HEK293 (cell line): ENCODE data around the gene RASSF3.

ENCODE experiments used
- CTCF ChIA-PET: fragments of 350-600 bp; formaldehyde crosslinking; extraction: SDS; loops from one replicate; lab custom pipeline; 2021; ENCODE audit warnings: antibody characterized with exemption; lab: Yijun Ruan, JAX
- POLR2A ChIA-PET: fragments of 300-600 bp; formaldehyde crosslinking; extraction: SDS; loops from one replicate; lab custom pipeline; 2020; ENCODE audit warnings: antibody characterized with exemption, inconsistent platforms; lab: Yijun Ruan, JAX
- H3K27ac ChIP-seq: fragments of 200-500 bp; sonication (Bioruptor generic); 2 replicates; pipeline ENCODE4 v1.5.1; 2014; ENCODE audit warnings: low read depth, low read length, control low read depth, inconsistent platforms; ENCODE audit errors: extremely low read depth
- H3K36me3 ChIP-seq, 2 experiments: fragments of 200-500 bp in 1 of 2; sonication (Bioruptor generic) in 1 of 2; 1 replicate in 1 of 2; 2 replicates in 1 of 2; pipeline ENCODE4 v1.5.1; 2014 to 2017; ENCODE audit warnings: inconsistent platforms in 2 of 2, low read length in 2 of 2; ENCODE audit not compliant: control insufficient read depth in 2 of 2, insufficient read depth in 1 of 2
- H3K4me1 ChIP-seq: fragments of 200-500 bp; sonication (Bioruptor generic); 2 replicates; pipeline ENCODE4 v1.5.1; 2014; ENCODE audit warnings: mild to moderate bottlenecking, low read length, inconsistent platforms; ENCODE audit not compliant: control insufficient read depth, insufficient read depth
- H3K4me3 ChIP-seq: 2 replicates; pipeline ENCODE4 v1.5.1; 2011; ENCODE audit warnings: low read depth, mild to moderate bottlenecking, control low read depth, low read length, moderate library complexity
- H3K9me3 ChIP-seq: fragments of 200-500 bp; sonication (Bioruptor generic); 2 replicates; pipeline ENCODE4 v1.5.1; 2014; ENCODE audit warnings: low read depth, low read length, inconsistent platforms; ENCODE audit not compliant: control insufficient read depth, insufficient read depth
- GLI2 ChIP-seq: fragments of 450-650 bp; formaldehyde crosslinking; IDR thresholded peaks from 2 replicates; pipeline ENCODE4; 2017; ENCODE audit warnings: missing biosample characterization, missing genetic modification characterization, low read depth, borderline replicate concordance
- IKZF3 ChIP-seq: fragments of 450-650 bp; IDR thresholded peaks from 2 replicates; pipeline ENCODE4 v1.5.0; 2018; ENCODE audit warnings: missing biosample characterization, mild to moderate bottlenecking, missing genetic modification characterization, moderate library complexity
- MYNN ChIP-seq: fragments of 450-650 bp; formaldehyde crosslinking; IDR thresholded peaks from 2 replicates; pipeline ENCODE4 v1.5.1; 2016; ENCODE audit warnings: missing biosample characterization, missing genetic modification characterization, borderline replicate concordance
- MZF1 ChIP-seq: fragments of 450-650 bp; formaldehyde crosslinking; IDR thresholded peaks from 2 replicates; pipeline ENCODE4 v1.5.1; 2017; ENCODE audit warnings: missing biosample characterization, missing genetic modification characterization, borderline replicate concordance
- OSR2 ChIP-seq: fragments of 450-650 bp; formaldehyde crosslinking; IDR thresholded peaks from 2 replicates; pipeline ENCODE4 v1.5.1; 2016; ENCODE audit warnings: missing biosample characterization, missing genetic modification characterization
- ZNF16 ChIP-seq: fragments of 450-650 bp; formaldehyde crosslinking; IDR thresholded peaks from 2 replicates; pipeline ENCODE4 v1.5.1; 2016; ENCODE audit warnings: low read depth, missing biosample characterization, missing genetic modification characterization
- ZNF292 ChIP-seq: fragments of 450-650 bp; formaldehyde crosslinking; IDR thresholded peaks from 2 replicates; pipeline ENCODE4 v1.5.1; 2016; ENCODE audit warnings: low read depth, missing biosample characterization, missing genetic modification characterization, borderline replicate concordance
- ZNF350 ChIP-seq: fragments of 450-650 bp; formaldehyde crosslinking; IDR thresholded peaks from 2 replicates; pipeline ENCODE4 v1.5.0; 2017; ENCODE audit warnings: missing biosample characterization, mild to moderate bottlenecking, missing genetic modification characterization
- ZNF354C ChIP-seq: fragments of 450-650 bp; formaldehyde crosslinking; IDR thresholded peaks from 2 replicates; pipeline ENCODE4 v1.5.1; 2016; ENCODE audit warnings: missing biosample characterization, missing genetic modification characterization, low read depth, borderline replicate concordance
- ZNF514 ChIP-seq: fragments of 450-650 bp; formaldehyde crosslinking; IDR thresholded peaks from 2 replicates; pipeline ENCODE4 v1.5.1; 2016; ENCODE audit warnings: missing biosample characterization, missing genetic modification characterization
- ZNF843 ChIP-seq: fragments of 450-650 bp; formaldehyde crosslinking; IDR thresholded peaks from 2 replicates; pipeline ENCODE4 v1.5.1; 2016; ENCODE audit warnings: missing biosample characterization, missing genetic modification characterization
- TF ChIP-seq, protein P1 (sequence below): fragments of 450-650 bp; formaldehyde crosslinking; IDR thresholded peaks from 2 replicates; pipeline ENCODE4 v1.5.1; 2016; ENCODE audit warnings: missing biosample characterization, missing genetic modification characterization
- TF ChIP-seq, protein P2 (sequence below): fragments of 450-650 bp; IDR thresholded peaks from 2 replicates; pipeline ENCODE4 v1.5.1; 2018; ENCODE audit warnings: missing biosample characterization, missing genetic modification characterization
- TF ChIP-seq, protein P3 (sequence below): fragments of 450-650 bp; formaldehyde crosslinking; IDR thresholded peaks from 2 replicates; pipeline ENCODE4 v1.5.1; 2016; ENCODE audit warnings: missing biosample characterization, missing genetic modification characterization
- TF ChIP-seq, protein P4 (sequence below): fragments of 450-650 bp; formaldehyde crosslinking; conservative IDR thresholded peaks from 2 replicates; pipeline ENCODE4 v1.5.1; 2016; ENCODE audit warnings: low read depth, missing biosample characterization, missing genetic modification characterization
- TF ChIP-seq, protein P5 (sequence below): fragments of 450-650 bp; formaldehyde crosslinking; IDR thresholded peaks from 2 replicates; pipeline ENCODE4 v1.5.1; 2016; ENCODE audit warnings: missing biosample characterization, missing genetic modification characterization
- TF ChIP-seq, protein P6 (sequence below): fragments of 450-650 bp; formaldehyde crosslinking; IDR thresholded peaks from 2 replicates; pipeline ENCODE4 v1.5.1; 2017; ENCODE audit warnings: missing biosample characterization, missing genetic modification characterization
- TF ChIP-seq, protein P7 (sequence below): fragments of 450-650 bp; formaldehyde crosslinking; IDR thresholded peaks from 2 replicates; pipeline ENCODE4 v1.5.1; 2017; ENCODE audit warnings: missing biosample characterization, mild to moderate bottlenecking, missing genetic modification characterization, moderate library complexity

Gene RASSF3

DNA sequence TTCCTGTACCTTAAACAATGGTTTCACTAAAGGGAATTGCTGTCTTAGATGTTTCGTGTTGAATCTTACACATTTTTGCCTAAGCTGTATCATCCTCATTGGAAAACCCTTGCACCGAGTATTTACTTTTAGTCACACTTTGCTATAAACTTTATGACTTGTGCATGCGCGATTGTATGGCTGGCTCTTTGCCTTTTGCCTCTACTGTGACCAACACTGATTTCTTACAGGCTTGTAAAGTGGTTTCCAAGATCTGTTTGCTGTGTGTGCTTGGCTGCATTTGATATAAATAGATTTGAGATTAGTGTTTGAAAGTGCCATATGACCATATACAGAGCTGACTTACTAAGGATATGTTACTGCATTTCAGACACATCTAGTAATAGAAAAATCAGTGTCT lies 40.5 kb downstream of the RASSF3 start (continued):
- TF ChIP-seq, protein P1, sequence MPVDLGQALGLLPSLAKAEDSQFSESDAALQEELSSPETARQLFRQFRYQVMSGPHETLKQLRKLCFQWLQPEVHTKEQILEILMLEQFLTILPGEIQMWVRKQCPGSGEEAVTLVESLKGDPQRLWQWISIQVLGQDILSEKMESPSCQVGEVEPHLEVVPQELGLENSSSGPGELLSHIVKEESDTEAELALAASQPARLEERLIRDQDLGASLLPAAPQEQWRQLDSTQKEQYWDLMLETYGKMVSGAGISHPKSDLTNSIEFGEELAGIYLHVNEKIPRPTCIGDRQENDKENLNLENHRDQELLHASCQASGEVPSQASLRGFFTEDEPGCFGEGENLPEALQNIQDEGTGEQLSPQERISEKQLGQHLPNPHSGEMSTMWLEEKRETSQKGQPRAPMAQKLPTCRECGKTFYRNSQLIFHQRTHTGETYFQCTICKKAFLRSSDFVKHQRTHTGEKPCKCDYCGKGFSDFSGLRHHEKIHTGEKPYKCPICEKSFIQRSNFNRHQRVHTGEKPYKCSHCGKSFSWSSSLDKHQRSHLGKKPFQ (tag by site-specific recombination) = peak; percentile 83
- TF ChIP-seq ZNF843 (tag by site-specific recombination) (peak; percentile 70; the same call in 1 of the 2 replicates), IKZF3 (tag by site-specific recombination) (peak; percentile 47; the same call in 1 of the 2 replicates), MZF1 (peak; percentile 49; the same call in 1 of the 2 replicates), OSR2 (peak; percentile 61)

DNA sequence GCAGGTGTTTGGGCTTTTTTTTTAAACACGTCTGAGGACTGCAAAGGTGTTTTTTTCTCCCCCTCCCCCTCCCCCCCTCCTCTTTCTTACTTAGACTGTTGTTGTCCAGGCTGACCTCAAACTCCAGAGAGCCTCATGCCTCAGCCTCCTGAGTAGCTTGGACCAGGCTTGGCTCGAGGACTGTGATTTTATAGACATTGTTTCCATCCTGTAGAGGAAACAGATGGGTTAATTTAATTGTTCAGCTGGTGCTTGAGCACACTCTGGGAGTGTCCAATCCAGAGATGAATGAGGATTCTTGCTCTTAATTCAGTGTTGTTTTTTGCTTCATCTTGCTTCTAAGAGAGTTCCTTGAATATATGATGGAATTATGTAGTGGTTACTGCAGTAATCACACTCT lies 42.1 kb downstream of the RASSF3 start:
- peaks cover 8% of the 10 kb centered on the region for H3K4me1 ChIP-seq
- no peaks in the 10 kb centered on the region for H3K36me3 ChIP-seq
- no peak overlapping the region for H3K4me3 ChIP-seq
- H3K27ac ChIP-seq = no peak overlapping the region
- CTCF ChIA-PET = interaction anchor here (0.6 to 2.0 kb wide), 2 partner anchors 8 to 196 kb away, joined by 4 read pairs; no protein-coding TSS in a partner anchor
- no peaks in the 10 kb centered on the region for H3K9me3 ChIP-seq
- POLR2A ChIA-PET = interaction anchor here (1.1 kb wide), 1 partner anchor 9 kb away, joined by 3 read pairs; no protein-coding TSS in a partner anchor
- TF ChIP-seq MZF1 (no peak), GLI2 (tag by site-specific recombination) (no peak), ZNF354C (no peak), MYNN (tag by site-specific recombination) (no peak), ZNF292 (tag by site-specific recombination) (no peak), ZNF16 (tag by site-specific recombination) (no peak), ZNF514 (tag by site-specific recombination) (no peak), ZNF350 (tag by site-specific recombination) (no peak)
- TF ChIP-seq, protein P2, sequence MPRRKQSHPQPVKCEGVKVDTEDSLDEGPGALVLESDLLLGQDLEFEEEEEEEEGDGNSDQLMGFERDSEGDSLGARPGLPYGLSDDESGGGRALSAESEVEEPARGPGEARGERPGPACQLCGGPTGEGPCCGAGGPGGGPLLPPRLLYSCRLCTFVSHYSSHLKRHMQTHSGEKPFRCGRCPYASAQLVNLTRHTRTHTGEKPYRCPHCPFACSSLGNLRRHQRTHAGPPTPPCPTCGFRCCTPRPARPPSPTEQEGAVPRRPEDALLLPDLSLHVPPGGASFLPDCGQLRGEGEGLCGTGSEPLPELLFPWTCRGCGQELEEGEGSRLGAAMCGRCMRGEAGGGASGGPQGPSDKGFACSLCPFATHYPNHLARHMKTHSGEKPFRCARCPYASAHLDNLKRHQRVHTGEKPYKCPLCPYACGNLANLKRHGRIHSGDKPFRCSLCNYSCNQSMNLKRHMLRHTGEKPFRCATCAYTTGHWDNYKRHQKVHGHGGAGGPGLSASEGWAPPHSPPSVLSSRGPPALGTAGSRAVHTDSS (tag by site-specific recombination) = no peak
- TF ChIP-seq, protein P3, sequence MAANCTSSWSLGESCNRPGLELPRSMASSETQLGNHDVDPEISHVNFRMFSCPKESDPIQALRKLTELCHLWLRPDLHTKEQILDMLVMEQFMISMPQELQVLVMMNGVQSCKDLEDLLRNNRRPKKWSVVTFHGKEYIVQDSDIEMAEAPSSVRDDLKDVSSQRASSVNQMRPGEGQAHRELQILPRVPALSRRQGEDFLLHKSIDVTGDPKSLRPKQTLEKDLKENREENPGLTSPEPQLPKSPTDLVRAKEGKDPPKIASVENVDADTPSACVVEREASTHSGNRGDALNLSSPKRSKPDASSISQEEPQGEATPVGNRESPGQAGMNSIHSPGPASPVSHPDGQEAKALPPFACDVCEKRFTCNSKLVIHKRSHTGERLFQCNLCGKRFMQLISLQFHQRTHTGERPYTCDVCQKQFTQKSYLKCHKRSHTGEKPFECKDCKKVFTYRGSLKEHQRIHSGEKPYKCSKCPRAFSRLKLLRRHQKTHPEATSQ (tag by site-specific recombination) = no peak
- TF ChIP-seq, protein P4, sequence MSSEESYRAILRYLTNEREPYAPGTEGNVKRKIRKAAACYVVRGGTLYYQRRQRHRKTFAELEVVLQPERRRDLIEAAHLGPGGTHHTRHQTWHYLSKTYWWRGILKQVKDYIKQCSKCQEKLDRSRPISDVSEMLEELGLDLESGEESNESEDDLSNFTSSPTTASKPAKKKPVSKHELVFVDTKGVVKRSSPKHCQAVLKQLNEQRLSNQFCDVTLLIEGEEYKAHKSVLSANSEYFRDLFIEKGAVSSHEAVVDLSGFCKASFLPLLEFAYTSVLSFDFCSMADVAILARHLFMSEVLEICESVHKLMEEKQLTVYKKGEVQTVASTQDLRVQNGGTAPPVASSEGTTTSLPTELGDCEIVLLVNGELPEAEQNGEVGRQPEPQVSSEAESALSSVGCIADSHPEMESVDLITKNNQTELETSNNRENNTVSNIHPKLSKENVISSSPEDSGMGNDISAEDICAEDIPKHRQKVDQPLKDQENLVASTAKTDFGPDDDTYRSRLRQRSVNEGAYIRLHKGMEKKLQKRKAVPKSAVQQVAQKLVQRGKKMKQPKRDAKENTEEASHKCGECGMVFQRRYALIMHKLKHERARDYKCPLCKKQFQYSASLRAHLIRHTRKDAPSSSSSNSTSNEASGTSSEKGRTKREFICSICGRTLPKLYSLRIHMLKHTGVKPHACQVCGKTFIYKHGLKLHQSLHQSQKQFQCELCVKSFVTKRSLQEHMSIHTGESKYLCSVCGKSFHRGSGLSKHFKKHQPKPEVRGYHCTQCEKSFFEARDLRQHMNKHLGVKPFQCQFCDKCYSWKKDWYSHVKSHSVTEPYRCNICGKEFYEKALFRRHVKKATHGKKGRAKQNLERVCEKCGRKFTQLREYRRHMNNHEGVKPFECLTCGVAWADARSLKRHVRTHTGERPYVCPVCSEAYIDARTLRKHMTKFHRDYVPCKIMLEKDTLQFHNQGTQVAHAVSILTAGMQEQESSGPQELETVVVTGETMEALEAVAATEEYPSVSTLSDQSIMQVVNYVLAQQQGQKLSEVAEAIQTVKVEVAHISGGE (tag by site-specific recombination) = no peak
- TF ChIP-seq, protein P5, sequence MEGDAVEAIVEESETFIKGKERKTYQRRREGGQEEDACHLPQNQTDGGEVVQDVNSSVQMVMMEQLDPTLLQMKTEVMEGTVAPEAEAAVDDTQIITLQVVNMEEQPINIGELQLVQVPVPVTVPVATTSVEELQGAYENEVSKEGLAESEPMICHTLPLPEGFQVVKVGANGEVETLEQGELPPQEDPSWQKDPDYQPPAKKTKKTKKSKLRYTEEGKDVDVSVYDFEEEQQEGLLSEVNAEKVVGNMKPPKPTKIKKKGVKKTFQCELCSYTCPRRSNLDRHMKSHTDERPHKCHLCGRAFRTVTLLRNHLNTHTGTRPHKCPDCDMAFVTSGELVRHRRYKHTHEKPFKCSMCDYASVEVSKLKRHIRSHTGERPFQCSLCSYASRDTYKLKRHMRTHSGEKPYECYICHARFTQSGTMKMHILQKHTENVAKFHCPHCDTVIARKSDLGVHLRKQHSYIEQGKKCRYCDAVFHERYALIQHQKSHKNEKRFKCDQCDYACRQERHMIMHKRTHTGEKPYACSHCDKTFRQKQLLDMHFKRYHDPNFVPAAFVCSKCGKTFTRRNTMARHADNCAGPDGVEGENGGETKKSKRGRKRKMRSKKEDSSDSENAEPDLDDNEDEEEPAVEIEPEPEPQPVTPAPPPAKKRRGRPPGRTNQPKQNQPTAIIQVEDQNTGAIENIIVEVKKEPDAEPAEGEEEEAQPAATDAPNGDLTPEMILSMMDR (tag by site-specific recombination) = no peak
- TF ChIP-seq, protein P6, sequence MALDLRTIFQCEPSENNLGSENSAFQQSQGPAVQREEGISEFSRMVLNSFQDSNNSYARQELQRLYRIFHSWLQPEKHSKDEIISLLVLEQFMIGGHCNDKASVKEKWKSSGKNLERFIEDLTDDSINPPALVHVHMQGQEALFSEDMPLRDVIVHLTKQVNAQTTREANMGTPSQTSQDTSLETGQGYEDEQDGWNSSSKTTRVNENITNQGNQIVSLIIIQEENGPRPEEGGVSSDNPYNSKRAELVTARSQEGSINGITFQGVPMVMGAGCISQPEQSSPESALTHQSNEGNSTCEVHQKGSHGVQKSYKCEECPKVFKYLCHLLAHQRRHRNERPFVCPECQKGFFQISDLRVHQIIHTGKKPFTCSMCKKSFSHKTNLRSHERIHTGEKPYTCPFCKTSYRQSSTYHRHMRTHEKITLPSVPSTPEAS (tag by site-specific recombination) = no peak
- TF ChIP-seq, protein P7, sequence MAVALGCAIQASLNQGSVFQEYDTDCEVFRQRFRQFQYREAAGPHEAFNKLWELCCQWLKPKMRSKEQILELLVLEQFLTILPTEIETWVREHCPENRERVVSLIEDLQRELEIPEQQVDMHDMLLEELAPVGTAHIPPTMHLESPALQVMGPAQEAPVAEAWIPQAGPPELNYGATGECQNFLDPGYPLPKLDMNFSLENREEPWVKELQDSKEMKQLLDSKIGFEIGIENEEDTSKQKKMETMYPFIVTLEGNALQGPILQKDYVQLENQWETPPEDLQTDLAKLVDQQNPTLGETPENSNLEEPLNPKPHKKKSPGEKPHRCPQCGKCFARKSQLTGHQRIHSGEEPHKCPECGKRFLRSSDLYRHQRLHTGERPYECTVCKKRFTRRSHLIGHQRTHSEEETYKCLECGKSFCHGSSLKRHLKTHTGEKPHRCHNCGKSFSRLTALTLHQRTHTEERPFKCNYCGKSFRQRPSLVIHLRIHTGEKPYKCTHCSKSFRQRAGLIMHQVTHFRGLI (tag by site-specific recombination) = no peak
